Measurements from ENCODE around the gene ENG.

DNA sequence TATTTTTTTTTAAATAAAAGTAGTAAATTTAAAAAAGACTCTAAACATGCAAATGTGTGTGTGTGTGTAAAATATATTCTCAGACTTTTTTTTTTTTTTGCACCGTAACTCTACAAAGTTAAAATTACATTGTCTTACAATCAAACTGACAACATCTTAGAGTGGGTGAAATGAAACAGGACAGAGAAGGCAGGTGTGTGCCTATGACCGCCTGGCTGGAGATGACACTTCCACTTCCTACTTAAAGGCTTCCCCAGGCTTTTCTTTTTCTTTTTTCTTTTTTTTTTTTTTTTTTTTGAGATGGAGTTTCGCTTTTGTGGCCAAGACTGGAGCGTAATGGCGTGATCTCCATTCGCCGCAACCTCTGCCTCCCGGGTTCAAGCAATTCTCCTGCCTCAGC is 25.7 kb upstream of the ENG start:
- TF ChIP-seq CTCF (IDR thresholded peaks at IDR 0.05) (no peak), POLR2A (IDR thresholded peaks at IDR 0.05) (no peak)
